Measurements from ENCODE around the gene BCAT1.

DNA sequence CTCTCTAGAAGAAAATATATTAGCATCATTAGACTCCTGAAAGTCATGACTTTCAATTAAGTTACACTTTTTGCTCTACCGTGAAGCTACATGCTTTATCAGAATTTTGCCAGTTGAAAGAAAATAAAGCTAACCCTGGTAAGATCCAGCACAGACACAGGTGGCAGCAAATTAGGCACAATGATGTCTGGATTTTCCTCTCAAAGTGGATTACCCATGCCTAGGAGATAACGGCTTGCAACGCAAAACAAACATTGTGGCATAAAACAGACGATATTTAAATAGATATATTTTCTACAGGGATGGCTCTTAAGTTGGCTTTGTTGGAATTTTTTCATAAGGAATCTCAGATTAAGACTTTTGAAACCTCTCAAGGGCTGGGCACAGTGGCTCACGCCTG lies 33.4 kb downstream of the BCAT1 start:
- TF ChIP-seq, protein P1, sequence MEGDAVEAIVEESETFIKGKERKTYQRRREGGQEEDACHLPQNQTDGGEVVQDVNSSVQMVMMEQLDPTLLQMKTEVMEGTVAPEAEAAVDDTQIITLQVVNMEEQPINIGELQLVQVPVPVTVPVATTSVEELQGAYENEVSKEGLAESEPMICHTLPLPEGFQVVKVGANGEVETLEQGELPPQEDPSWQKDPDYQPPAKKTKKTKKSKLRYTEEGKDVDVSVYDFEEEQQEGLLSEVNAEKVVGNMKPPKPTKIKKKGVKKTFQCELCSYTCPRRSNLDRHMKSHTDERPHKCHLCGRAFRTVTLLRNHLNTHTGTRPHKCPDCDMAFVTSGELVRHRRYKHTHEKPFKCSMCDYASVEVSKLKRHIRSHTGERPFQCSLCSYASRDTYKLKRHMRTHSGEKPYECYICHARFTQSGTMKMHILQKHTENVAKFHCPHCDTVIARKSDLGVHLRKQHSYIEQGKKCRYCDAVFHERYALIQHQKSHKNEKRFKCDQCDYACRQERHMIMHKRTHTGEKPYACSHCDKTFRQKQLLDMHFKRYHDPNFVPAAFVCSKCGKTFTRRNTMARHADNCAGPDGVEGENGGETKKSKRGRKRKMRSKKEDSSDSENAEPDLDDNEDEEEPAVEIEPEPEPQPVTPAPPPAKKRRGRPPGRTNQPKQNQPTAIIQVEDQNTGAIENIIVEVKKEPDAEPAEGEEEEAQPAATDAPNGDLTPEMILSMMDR (IDR thresholded peaks at IDR 0.05) = no peak
- no peak for TF ChIP-seq POLR2AphosphoS5 (IDR thresholded peaks at IDR 0.05)
- TF ChIP-seq POLR2A (IDR thresholded peaks at IDR 0.05) = no peak
